CMK (cell line): ENCODE data around the gene KLHDC3.

Experiments used
- DNase-seq: peaks from one replicate; pipeline ENCODE4 v3.0.0-alpha.2; 2010; ENCODE audit warnings: low read depth

The KLHDC3 gene

DNA sequence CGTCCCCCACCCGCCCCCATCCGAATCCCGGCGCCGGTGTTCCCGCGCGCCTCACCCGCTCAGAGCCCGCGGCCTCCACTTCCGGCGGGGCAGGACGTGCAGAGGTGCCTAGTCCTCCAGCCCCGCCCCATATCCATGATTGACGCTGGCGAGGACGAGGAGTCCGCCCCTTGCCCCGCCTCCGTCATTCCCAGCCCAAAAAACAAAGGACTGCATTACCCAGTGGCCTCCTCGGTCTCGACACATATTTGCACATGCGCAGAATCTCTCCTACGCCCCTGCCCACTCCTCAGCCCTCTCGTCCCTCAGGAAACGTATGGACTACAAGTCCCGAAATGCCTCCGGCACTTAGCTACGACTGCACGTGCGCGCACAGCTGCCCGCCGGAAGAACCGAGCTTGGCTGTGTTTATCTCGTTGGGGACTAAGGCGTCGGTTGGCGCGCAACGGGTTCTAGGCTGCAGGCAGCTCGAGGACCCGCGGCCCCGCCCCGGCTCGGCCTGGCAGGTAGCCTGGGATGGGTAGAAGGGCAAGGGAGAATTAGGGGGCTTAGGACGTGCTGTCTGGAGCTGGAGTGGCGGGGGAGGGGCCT is at the start of gene KLHDC3, which contains the start of gene MEA1:
TSS of gene KLHDC3 (plus strand) at position 407 of the 591 bp plus-strand sequence. CDS start 2,944 bp downstream, outside the sequence.
TSS of gene MEA1 (minus strand) at position 104 of the 591 bp plus-strand sequence. CDS start 133 bp downstream, outside the sequence.
- peak; percentile 100 for DNase-seq

- no peak for DNase-seq
These were observed 47.5 kb upstream of the KLHDC3 start for GRCh38 chr6:42966571-42966970.

- no peak for DNase-seq
These were observed 46.8 kb upstream of the KLHDC3 start for GRCh38 chr6:42967228-42967627.

GRCh38 chr6:42968126-42968701 is 45.8 kb upstream of the KLHDC3 start:
- DNase-seq = no peak

DNA sequence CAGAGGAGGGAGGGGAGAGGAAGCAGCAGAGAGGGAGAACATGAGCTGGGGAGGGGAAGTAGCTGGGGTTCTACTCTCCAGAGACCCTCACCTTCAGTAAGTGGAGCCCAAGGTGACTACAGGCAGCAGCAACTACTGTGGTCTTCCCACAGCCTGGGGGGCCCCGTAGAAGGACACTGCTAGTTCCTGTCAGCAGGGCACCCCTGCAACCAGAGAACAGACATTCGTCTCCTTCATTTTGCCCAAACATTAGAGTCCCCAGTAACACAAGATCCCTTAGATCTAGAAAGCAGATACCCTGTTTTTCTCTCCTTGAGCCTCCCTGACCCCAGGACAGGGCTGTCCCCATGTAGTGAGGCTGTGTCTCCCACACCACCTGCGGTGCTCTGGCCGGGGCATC is 45.3 kb upstream of the KLHDC3 start:
- no peak for DNase-seq

GRCh38 chr6:42969431-42969830 is 44.6 kb upstream of the KLHDC3 start:
- no peak for DNase-seq

DNA sequence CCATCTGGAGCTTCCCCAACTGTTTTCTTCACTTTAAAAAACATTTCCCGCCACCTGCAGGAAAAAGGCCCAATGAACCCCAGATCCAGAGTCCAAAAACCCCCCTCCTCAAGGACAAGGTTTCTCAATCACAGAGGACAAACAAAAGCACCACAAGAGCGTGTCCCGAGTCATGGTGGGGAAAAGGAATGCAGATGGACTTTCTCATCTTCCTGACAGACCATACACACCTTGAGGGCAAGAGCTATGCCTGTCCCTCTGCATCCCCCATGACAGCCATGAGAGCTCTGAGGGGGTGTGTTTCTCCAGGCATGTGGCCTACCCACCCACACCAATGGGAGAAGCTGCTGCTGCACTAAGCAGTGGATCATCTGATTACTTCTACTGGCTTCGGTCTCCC is 44.1 kb upstream of the KLHDC3 start:
- DNase-seq = no peak

- no peak for DNase-seq
These were observed 43.0 kb upstream of the KLHDC3 start for GRCh38 chr6:42970871-42971612.

DNA sequence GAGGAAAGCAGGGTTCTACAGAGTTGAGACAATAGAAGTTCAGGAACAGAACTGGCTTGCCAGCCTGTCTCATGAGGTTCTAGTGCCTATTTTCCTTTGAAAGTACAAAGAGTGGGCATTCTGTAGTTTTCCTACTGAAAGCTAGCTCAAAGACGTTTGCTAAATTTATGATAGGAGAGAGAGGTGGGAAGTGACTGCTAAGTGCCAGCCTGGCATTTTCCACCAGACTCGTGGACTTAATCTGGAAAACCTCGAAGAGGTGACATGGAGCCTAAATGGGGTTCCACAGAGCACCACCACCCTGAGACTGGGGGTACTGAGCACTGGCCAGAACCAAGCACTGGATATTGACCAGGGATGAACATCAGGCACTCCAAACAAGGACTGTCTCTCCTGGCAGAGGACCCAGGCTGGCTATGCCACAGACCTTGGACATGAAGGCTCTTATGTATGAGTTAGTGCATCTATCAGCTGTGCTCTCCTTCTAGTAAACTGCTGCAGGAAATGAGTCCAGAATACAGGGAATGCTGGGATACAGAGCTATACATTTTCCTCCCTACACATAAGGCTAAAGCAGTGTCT is 42.2 kb upstream of the KLHDC3 start:
- DNase-seq = no peak

DNA sequence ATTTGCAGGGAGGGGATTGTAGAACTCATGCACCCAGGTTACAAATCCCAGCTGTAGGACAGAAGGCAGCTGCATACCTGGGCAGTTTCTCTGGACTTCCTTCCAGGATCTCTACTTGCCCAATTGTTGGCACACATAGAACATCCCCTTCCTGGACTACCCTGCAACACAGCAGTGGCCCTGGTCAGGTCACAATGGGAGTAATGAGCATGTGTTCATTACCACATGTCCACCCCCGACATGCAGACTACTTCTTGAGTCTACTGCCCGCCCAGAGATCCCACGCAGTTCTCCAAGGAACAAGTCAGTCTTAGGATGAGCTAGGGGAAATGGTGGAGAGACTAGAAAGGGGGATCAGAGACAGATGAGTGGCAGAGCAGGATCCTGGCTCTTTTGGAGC is 40.1 kb upstream of the KLHDC3 start:
- DNase-seq = no peak

GRCh38 chr6:42974919-42975505 is 39.0 kb upstream of the KLHDC3 start:
- DNase-seq = no peak

DNA sequence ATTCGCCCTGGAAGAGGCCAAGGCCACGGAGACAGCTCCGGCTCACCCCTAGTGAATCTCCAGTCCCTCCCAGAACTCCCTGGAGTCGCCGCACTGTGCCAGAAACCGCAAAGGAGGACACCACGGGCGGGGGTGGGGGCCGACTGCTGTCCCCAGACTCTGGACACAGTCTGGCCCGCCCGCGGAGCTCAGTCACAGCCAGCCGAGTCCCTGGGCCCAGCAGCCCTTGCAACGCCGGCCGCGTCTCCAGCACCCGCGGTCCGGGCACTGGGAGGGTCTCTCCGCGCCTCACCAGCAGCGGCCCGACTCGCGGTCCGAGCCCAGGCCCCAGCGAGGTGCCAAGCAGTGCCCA is 35.6 kb upstream of the KLHDC3 start:
- DNase-seq = no peak

DNA sequence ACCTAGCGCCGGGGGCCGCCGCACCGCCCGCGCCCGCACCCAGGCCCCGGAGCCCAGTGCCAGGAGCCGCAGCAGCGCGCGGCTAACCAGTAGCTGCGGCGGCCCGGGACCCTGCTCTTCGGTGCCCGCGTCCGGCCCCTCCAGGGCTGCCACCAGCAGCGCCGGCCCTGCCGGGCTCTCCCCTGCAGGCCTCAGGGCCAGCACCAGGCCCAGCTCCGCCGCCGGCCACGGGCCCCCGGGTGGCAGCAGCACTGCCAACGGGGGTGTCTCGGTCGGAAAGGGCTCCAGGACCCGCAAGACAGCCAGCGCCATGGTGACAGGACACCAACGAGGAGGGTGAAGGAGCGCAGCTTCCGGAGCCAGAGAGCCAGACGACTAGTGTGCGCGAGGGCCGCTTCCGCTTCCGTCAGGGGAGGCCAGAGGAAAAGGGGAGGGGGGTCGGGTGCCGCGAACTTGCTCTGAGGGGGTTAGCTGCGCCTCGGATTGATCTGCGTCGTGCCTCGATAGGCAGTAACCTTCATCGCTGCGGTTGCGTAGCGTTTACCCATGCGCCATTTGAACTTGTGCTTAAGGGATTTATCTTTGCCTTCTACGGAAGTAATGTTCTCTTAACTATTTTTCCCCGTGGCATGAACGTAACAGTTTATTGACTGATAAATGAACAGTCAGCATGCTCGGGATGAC is 35.1 kb upstream of the KLHDC3 start, which contains the start of gene PEX6:
TSS of gene PEX6 (minus strand) at position 343 of the 684 bp plus-strand sequence. CDS start at position 312, 31 bp downstream.
- peak; percentile 89 for DNase-seq

DNA sequence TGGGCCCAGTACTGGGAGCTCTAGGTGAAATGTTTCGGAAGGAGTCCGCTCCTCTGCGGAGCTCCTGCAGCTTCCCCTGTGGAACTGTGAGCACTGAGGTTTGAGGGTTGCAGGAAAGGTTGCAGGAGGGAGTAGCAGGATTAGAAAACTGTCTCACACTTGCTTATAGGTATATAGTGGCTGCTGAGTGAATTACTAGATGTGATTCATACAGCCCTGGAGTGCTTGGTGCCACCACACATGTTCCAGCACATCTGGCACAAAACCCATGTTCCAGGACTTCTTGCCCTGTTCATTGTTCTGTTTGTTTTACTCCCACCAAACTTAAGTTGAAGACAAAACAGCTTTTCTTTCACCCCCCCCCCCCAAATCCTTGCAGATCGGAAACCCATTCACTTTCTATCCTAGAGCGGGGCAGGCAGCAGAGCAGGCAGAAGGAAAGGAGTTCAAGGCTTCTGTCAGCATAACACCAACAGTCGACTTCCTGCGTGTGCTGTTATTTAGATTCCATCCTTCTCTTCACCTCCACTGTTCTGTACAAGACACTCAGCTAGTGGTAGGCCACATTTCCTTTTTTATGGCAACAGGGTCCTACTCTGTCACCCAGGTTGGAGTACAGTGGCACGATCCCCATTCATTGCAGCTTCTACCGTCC is 34.4 kb upstream of the KLHDC3 start:
- no peak for DNase-seq

- DNase-seq = no peak
These were observed 32.2 kb upstream of the KLHDC3 start for GRCh38 chr6:42981836-42982235.

DNA sequence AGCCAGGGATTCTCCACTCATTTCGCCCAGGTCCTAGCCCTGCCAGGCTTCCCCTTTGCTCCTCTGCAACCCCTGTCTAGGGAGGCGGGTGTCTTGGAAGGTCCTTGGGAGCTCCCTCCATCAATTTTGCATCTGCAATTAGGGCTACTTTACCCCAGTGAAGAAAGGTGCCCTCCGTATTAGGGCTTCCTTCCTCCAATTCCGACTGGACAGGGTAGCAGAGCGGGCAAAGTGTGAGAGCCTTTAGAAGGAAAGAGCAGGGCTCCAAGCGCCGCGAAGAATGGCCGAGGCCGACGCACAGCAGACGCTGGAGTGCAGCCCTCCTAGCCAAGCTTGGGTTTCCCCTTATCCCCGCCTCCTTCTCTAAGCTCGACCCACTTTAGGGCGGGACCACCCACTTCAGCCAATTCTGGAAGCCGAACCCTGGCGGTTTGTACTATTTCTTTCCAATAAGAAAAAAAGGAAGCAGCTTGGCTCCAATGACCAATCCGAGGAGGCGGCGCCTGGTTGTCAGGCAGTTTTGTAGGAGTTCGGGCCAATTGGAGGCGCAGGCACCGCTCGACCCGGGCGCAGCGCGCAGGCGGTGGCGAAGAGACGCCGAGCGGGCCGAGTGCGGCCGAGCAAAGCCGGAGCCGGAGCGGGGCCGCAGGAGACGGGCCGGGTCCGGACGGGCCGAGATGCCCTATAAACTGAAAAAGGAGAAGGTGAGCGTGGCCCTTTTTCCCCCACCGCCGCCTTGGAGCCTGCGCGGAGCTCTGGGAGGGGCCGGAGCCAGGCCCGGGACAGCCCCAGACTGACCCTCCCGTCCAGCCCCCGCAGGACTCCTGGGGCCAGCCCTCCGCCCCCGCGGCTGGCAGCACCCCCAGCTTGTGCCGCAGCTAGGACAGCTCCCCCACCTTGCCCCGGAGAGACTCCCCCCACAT is 29.8 kb upstream of the KLHDC3 start, which contains the start of gene PPP2R5D:
TSS of gene PPP2R5D (plus strand) at position 570 of the 923 bp plus-strand sequence. CDS start at position 678, 108 bp downstream.
- DNase-seq = peak; percentile 88

DNA sequence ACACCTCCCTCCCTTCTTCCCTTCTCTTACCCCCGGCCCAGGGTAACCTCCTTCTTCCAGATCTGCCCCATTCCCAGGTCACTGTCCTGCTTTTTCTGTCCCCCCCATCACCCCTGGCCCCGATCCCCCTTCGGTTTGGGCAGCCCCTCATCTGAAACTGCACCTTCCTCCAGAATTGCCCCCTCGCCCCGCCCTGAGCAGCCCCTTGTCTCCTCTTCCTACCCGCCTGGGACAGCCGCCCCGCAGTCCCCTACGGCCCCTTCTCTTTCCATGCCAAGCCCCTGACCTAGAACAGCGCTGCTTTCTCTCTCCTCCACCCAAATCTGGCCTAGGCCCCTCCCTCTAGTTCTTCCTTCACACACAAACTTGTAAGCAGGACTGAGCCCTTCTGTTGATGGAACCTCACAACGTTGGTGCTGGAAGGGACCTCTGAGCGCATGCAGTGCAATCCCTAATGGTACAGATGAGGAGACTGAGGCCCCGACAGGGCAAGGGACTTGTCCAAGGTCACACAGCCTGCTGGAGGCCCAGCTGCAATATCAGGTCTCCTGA is 29.0 kb upstream of the KLHDC3 start:
- DNase-seq = no peak

DNA sequence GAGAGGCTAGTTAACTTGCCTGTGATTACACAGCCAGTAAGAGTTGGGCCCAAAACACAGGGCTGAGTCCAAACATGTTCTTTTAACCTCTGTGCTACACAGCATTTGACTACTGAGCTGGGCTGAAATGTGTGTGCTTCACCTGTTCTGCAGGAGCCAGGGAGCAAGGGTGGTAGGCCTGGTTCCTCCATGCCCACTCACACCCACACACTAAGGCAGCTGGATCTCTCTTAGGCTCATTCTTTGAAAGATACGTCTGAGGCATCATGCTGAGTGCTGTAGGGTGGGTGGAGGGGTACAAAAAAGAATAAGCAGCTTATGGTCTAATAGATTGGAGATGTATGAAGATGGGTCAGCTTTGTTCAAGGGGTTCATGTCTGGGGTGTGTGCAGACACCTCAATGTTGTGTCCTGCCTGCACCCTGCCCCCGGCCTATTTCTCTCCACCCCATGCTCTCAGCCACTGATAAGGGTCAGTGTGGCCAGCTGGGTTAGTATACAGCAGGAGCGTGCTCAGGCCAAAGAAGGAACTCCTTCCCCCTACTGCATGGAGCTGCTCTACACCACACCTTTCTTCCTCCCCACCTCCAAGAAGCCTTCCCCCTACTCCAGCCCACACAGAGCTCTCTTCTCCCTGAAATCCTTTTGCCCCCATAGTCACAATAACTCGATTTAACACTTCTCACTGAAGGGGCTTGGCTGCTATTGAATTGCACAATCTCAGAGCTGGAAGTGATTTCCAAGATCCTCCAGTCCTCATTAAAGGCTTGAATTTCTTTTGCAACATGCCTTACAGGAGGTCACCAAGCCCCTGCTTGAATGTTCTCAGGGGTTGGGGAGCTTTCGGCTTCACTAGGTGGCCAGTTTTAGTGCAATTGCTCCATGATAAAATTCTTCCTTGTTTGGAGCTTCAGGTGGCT is 26.3 kb upstream of the KLHDC3 start:
- no peak for DNase-seq
